Upper lobe of right lung (tissue), 1 donor: ENCODE results near the gene CNTNAP2. TPM values are rescaled to one million over a fixed set of nuclear protein-coding genes. Genes with fewer than 3 reads are reported as not detected.

Experiments used
- ATAC-seq: fragments of 200-7000 bp; cut with Tn5 transposase; one replicate; pipeline ENCODE4 v1.9.1; 2020; ENCODE audit warnings: mild to moderate bottlenecking, moderate library complexity
- DNase-seq: peaks from one replicate; pipeline ENCODE4 v3.0.0-alpha.2; 2020
- H3K27ac ChIP-seq: fragments of 200-600 bp; one replicate; pipeline ENCODE4 v1.8.0; 2022
- H3K27me3 ChIP-seq: fragments of 200-600 bp; one replicate; pipeline ENCODE4 v1.8.0; 2022; ENCODE audit warnings: mild to moderate bottlenecking
- H3K36me3 ChIP-seq: fragments of 200-600 bp; one replicate; pipeline ENCODE4 v1.8.0; 2022
- H3K4me1 ChIP-seq: fragments of 200-600 bp; one replicate; pipeline ENCODE4 v1.8.0; 2022
- H3K4me3 ChIP-seq: fragments of 200-600 bp; one replicate; pipeline ENCODE4 v1.8.0; 2022; ENCODE audit warnings: mild to moderate bottlenecking
- H3K9me3 ChIP-seq: fragments of 200-600 bp; one replicate; pipeline ENCODE4 v1.8.0; 2022
- CTCF ChIP-seq: fragments of 200-600 bp; IDR thresholded peaks from one replicate; pipeline ENCODE4 v1.8.0; 2022; ENCODE audit warnings: antibody characterized with exemption
- intact Hi-C: fragments of 100-400 bp; cut with DNase I; formaldehyde crosslinking; loops from one replicate; pipeline ENCODE4 v1.11.0; 2022
- total RNA-seq: library from RNA; stranded (reverse); fragmentation: NEBNext Ultra II Directional; extraction: Animal tissue kit (Norgen Biotek cat#: 25700); gene quantifications from one replicate; pipeline ENCODE4 v1.2.1, GENCODE V29; 2021
- donor health status: DM: no; HTN: yes; CAD: no; lungs with severe emphysema.

Gene CNTNAP2
- total RNA-seq, 1 donor from 2014 or later: 0.41 TPM

GRCh38 chr7:147047696-147048095 is 931.1 kb downstream of the CNTNAP2 start:
- Histone ChIP-seq H3K36me3 (no peaks in the 10 kb centered on the region), H3K27me3 (no peaks in the 10 kb centered on the region), H3K4me1 (no peaks in the 10 kb centered on the region), H3K9me3 (no peaks in the 10 kb centered on the region), H3K27ac (no peak overlapping the region), H3K4me3 (no peak overlapping the region)
- no peak for TF ChIP-seq CTCF
- DNase-seq (no peak), ATAC-seq (no peak)
- intact Hi-C loops: no loop called here

- DNase-seq (no peak), ATAC-seq (no peak)
- H3K4me1 ChIP-seq: no peaks in the 10 kb centered on the region
- no peak overlapping the region for H3K4me3 ChIP-seq
- no peaks in the 10 kb centered on the region for H3K36me3 ChIP-seq
- no peak for TF ChIP-seq CTCF
- H3K27ac ChIP-seq: no peak overlapping the region
- no peaks in the 10 kb centered on the region for H3K9me3 ChIP-seq
- intact Hi-C loops: no loop called here
- no peaks in the 10 kb centered on the region for H3K27me3 ChIP-seq
Observed at GRCh38 chr7:147048864-147049263, 932.3 kb downstream of the CNTNAP2 start.

GRCh38 chr7:147052818-147053217 is 936.2 kb downstream of the CNTNAP2 start:
- Histone ChIP-seq H3K4me1 (no peaks in the 10 kb centered on the region), H3K27ac (no peak overlapping the region), H3K4me3 (no peak overlapping the region), H3K9me3 (no peaks in the 10 kb centered on the region), H3K36me3 (no peaks in the 10 kb centered on the region), H3K27me3 (no peaks in the 10 kb centered on the region)
- no peak for DNase-seq
- no peak for ATAC-seq
- no peak for TF ChIP-seq CTCF
- intact Hi-C loops: no loop called here

GRCh38 chr7:147053746-147054145 is 937.1 kb downstream of the CNTNAP2 start:
- no peaks in the 10 kb centered on the region for H3K27me3 ChIP-seq
- DNase-seq: no peak
- TF ChIP-seq CTCF: no peak
- no peak overlapping the region for H3K27ac ChIP-seq
- no peaks in the 10 kb centered on the region for H3K36me3 ChIP-seq
- no peak for ATAC-seq
- H3K4me1 ChIP-seq: no peaks in the 10 kb centered on the region
- H3K4me3 ChIP-seq: no peak overlapping the region
- intact Hi-C loops: no loop called here
- H3K9me3 ChIP-seq: no peaks in the 10 kb centered on the region

GRCh38 chr7:147060070-147060469 is 943.5 kb downstream of the CNTNAP2 start:
- Histone ChIP-seq H3K27me3 (no peaks in the 10 kb centered on the region), H3K27ac (no peak overlapping the region), H3K9me3 (no peaks in the 10 kb centered on the region), H3K36me3 (no peaks in the 10 kb centered on the region), H3K4me1 (no peaks in the 10 kb centered on the region), H3K4me3 (no peak overlapping the region)
- DNase-seq (no peak), ATAC-seq (no peak)
- TF ChIP-seq CTCF: no peak
- intact Hi-C loops: no loop called here

- intact Hi-C loops: no loop called here
- DNase-seq: no peak
- Histone ChIP-seq H3K9me3 (no peaks in the 10 kb centered on the region), H3K27ac (no peak overlapping the region), H3K4me1 (no peaks in the 10 kb centered on the region), H3K4me3 (no peak overlapping the region), H3K27me3 (no peaks in the 10 kb centered on the region), H3K36me3 (no peaks in the 10 kb centered on the region)
- no peak for TF ChIP-seq CTCF
- ATAC-seq: no peak
Observed at GRCh38 chr7:147062897-147063296, 946.3 kb downstream of the CNTNAP2 start.
